MV-4-11 (cell line): ENCODE data around the gene IKZF5.

Experiments used
- DNase-seq: peaks from one replicate; lab custom pipeline; 2025; lab: John Stamatoyannopoulos, UW

IKZF5 gene

GRCh38 chr10:122980209-122981065 is 28.2 kb downstream of the IKZF5 start, which contains the start of gene PSTK:
Gene PSTK (plus strand): TSS chr10:122980401. CDS start chr10:122980480, 79 bp downstream.
- DNase-seq, result peak; percentile 82

GRCh38 chr10:122974543-122975064 is 34.0 kb downstream of the IKZF5 start:
- DNase-seq, result peak; percentile 35

GRCh38 chr10:122974023-122974422 is 34.6 kb downstream of the IKZF5 start:
- DNase-seq, result peak; percentile 9

GRCh38 chr10:122968698-122969097 is 39.9 kb downstream of the IKZF5 start:
- DNase-seq, result no peak

GRCh38 chr10:122966879-122967278 is 41.7 kb downstream of the IKZF5 start:
- no peak for DNase-seq

- no peak for DNase-seq
Observed at GRCh38 chr10:122962405-122962804, 46.2 kb downstream of the IKZF5 start.

GRCh38 chr10:122957474-122957873 is 51.1 kb downstream of the IKZF5 start:
- no peak for DNase-seq

- DNase-seq, result no peak
Observed at GRCh38 chr10:122955892-122956291, 52.7 kb downstream of the IKZF5 start.

GRCh38 chr10:122954731-122955050 is 53.9 kb downstream of the IKZF5 start:
- DNase-seq, result no peak

GRCh38 chr10:122953902-122954730 is 54.5 kb downstream of the IKZF5 start, which contains the start of gene C10orf88:
Gene C10orf88 (minus strand): TSS chr10:122954227. CDS start chr10:122954178, 49 bp downstream.
- peak; percentile 99 for DNase-seq

GRCh38 chr10:122949296-122949695 is 59.3 kb downstream of the IKZF5 start:
- no peak for DNase-seq
